Stimulated activated naive B cell treated with anti-CD40 and anti-IgM and Interleukin-4, amounts not matched to agents 10 μg/mL and 1 μg/mL and 100 μg/mL, for 72 hours (primary cell): ENCODE measurements around the gene XIRP2.
"Not testable (repeated sequence)": the region's sequence is repeated elsewhere in the genome, so short reads cannot be mapped to it uniquely, and the experiment has no call there.

Source experiments
- ATAC-seq, 2 donors: fragments of 150-1000 bp; cut with Tn5 transposase; replicated peaks; 2 replicates each; pipeline ENCODE4 v1.10.0; 2021; ENCODE audit warnings: moderate library complexity in 1 of 2
- DNase-seq: peaks from one replicate; pipeline ENCODE4 v3.0.0; 2021
- H3K27ac Mint-ChIP-seq: one replicate; pipeline ENCODE4 v1.8.0; 2022; ENCODE audit warnings: mild to moderate bottlenecking, mixed read lengths
- H3K27me3 Mint-ChIP-seq, 2 donors: one replicate each; pipeline ENCODE4 v1.8.0; 2022; ENCODE audit warnings: mixed read lengths in 2 of 2
- H3K36me3 Mint-ChIP-seq, 2 donors: one replicate each; pipeline ENCODE4 v1.8.0; 2022; ENCODE audit warnings: mixed read lengths in 2 of 2, mild to moderate bottlenecking in 1 of 2
- H3K4me1 Mint-ChIP-seq, 2 donors: one replicate each; pipeline ENCODE4 v1.8.0; 2022; ENCODE audit warnings: mixed read lengths in 2 of 2, mild to moderate bottlenecking in 1 of 2
- H3K4me3 Mint-ChIP-seq, 2 donors: one replicate each; pipeline ENCODE4 v1.8.0; 2022; ENCODE audit warnings: mild to moderate bottlenecking in 2 of 2, mixed read lengths in 2 of 2, moderate library complexity in 1 of 2
- H3K9me3 Mint-ChIP-seq, 2 donors: one replicate each; pipeline ENCODE4 v1.8.0; 2022; ENCODE audit warnings: mixed read lengths in 2 of 2, mild to moderate bottlenecking in 1 of 2

The XIRP2 gene

DNA sequence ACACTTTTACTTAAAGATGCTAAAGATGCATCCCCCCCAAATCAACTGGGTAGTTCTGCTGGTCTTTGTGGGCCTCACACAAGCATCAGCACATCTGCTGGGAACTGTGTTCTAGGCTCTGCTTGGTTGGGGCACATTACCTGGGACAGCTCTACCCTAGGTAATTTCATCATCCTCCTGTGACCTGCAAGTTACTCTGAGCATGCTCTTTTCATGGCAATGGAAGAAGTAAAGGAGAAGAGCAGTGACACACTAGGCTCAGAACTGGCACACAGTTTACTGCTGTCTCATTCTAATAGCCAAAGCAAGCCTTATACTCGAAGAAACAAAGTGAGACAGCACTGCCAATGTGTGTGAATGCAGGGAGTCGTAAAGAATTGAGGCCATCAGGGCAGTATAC is 376.7 kb downstream of the XIRP2 start:
- Mint-ChIP-seq H3K27me3 (no peaks in the 10 kb centered on the region), H3K4me1 (no peaks in the 10 kb centered on the region), H3K36me3 (peaks cover 3 to 4% of the 10 kb centered on the region in 2 donors), H3K4me3 (no peak overlapping the region), H3K9me3 (peaks cover 22% of the 10 kb centered on the region in 2 donors), H3K27ac (no peak overlapping the region)
- ATAC-seq: no peak
- DNase-seq: no peak

- Mint-ChIP-seq H3K27me3 (no peaks in the 10 kb centered on the region), H3K4me3 (no peak overlapping the region), H3K36me3 (peaks cover 3 to 4% of the 10 kb centered on the region in 2 donors), H3K9me3 (peaks cover 22% of the 10 kb centered on the region in 2 donors), H3K27ac (no peak overlapping the region), H3K4me1 (no peaks in the 10 kb centered on the region)
- DNase-seq (no peak), ATAC-seq (no peak)
Measured at GRCh38 chr2:167265722-167266121, 377.4 kb downstream of the XIRP2 start.

DNA sequence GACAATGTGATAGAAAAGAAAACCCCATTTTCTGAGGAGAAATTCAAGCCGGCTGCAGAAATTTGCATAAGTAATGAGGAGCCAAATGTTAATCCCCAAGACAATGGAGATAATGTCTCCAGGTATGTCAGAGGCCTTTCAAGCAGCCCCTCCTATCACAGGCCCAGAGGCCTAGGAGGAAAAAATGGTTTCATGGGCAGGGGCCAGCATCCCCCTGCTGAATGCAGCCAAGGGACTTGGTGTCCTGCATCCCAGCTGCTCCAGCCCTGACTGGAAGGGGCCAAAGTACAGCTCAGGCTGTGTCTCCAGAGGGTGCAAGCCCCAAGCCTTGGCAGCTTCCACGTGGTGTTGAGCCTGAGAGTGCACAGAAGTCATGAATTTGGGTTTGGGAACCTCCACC is 380.0 kb downstream of the XIRP2 start:
- not testable (repeated sequence) for H3K4me3 Mint-ChIP-seq, H3K36me3 Mint-ChIP-seq, DNase-seq, H3K4me1 Mint-ChIP-seq, ATAC-seq, H3K27me3 Mint-ChIP-seq, H3K27ac Mint-ChIP-seq
- H3K9me3 Mint-ChIP-seq: peaks cover 20 to 22% of the 10 kb centered on the region in 2 donors

DNA sequence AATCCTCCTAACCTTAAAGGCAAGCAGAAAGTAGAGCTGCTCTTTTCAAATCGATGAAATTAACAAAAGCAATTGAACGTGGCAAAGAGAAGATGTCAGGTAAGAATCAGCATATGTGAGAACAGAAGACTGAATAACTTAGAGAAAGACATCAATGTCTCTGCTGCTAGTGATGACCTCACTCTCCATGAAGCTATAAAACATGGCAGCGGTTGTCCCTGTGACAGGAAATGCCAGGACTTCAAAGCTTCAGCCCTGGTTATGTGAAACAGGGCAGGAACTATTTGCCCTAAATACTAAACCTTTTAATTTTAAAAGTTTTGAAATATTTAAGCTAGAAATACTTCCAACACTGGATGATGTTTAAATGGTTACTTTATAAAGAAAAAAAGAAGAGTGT is 383.7 kb downstream of the XIRP2 start:
- no peaks in the 10 kb centered on the region for H3K4me1 Mint-ChIP-seq
- DNase-seq (no peak), ATAC-seq (no peak)

GRCh38 chr2:167275046-167275445 is 386.8 kb downstream of the XIRP2 start:
- Mint-ChIP-seq H3K27ac (no peak overlapping the region), H3K36me3 (no peaks in the 10 kb centered on the region), H3K9me3 (peaks cover 0 to 6% of the 10 kb centered on the region in 2 donors), H3K27me3 (no peaks in the 10 kb centered on the region), H3K4me1 (no peaks in the 10 kb centered on the region), H3K4me3 (no peak overlapping the region)
- DNase-seq (no peak), ATAC-seq (no peak)

More for the DNA sequence above, 383.7 kb downstream of the XIRP2 start:
- Mint-ChIP-seq H3K36me3 (peaks cover 3 to 4% of the 10 kb centered on the region in 2 donors), H3K27me3 (no peaks in the 10 kb centered on the region), H3K9me3 (peaks cover 21 to 22% of the 10 kb centered on the region in 2 donors), H3K4me3 (no peak overlapping the region), H3K27ac (no peak overlapping the region)

- no peak overlapping the region for H3K4me3 Mint-ChIP-seq
- ATAC-seq: no peak
- no peaks in the 10 kb centered on the region for H3K36me3 Mint-ChIP-seq
- H3K27me3 Mint-ChIP-seq: peaks cover 3 to 6% of the 10 kb centered on the region in 2 donors
- peaks cover 0 to 8% of the 10 kb centered on the region in 2 donors for H3K9me3 Mint-ChIP-seq
- H3K27ac Mint-ChIP-seq: no peak overlapping the region
- H3K4me1 Mint-ChIP-seq: no peaks in the 10 kb centered on the region
- DNase-seq: no peak
Measured at GRCh38 chr2:167279810-167280209, 391.5 kb downstream of the XIRP2 start.

DNA sequence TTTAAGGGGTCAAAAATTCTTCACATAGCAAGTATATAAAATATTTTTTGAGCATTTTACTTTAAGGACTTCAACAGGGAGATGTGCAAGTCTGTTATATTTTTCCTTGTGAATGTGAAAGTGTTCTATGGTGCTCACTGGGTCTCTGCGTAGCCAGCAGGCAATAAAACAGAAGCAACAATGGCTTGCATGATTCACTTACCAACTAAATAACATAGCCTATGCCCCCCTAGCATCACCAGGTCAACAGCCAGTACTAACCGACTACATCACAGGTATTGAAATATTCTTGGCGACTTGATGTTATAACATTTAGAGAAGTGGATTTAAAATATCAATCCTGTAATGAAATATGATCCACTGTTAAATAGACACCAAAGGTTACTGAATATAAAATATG is 398.9 kb downstream of the XIRP2 start:
- ATAC-seq (no peak), DNase-seq (no peak)
- Mint-ChIP-seq H3K4me3 (no peak overlapping the region), H3K27me3 (peaks cover 16 to 29% of the 10 kb centered on the region in 2 donors), H3K4me1 (no peaks in the 10 kb centered on the region), H3K9me3 (no peaks in the 10 kb centered on the region), H3K27ac (no peak overlapping the region), H3K36me3 (no peaks in the 10 kb centered on the region)

GRCh38 chr2:167289651-167290410 is 401.6 kb downstream of the XIRP2 start:
- Mint-ChIP-seq H3K36me3 (peaks cover 0 to 3% of the 10 kb centered on the region in 2 donors), H3K4me3 (no peak overlapping the region), H3K9me3 (no peaks in the 10 kb centered on the region), H3K4me1 (peaks cover 11 to 17% of the 10 kb centered on the region in 2 donors), H3K27ac (no peak overlapping the region), H3K27me3 (peaks cover 32 to 42% of the 10 kb centered on the region in 2 donors)
- DNase-seq: no peak
- no peak for ATAC-seq

DNA sequence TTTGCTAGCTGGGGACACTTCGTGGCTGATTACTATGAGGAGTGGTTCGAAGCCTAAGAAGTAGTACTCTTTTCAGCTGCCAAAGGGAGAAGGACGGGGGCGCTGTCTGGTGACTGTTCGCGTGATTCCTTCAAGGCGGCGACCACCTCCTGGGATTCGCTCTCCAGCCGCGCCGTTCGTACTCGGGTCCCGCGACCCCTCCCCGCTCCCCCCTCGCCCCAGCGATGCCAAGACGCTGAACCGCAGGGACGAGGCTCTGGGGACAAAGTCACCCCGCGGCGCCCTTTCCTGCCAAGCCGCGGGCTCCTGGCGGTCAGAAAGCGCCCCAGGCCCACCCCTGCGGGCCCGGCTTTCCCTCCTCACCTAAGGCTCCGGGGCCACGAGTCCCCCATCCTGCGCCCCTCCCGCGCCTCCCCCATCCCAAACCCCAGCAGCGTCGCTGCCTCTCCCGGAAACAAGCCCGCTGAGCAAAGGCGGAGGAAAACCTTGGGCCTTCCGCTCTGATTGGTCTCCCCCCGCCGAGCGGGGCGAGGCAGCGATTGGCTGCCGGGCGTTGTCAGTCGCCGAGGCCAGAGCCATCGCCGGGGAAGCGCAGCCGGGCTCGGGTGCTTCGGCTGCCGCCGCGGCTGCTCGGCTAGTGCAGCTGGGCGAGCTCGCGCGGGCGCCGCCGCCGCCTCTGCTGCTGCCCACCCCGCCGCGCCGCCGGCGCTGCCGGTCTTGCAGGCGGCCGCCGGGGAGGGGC is 404.3 kb downstream of the XIRP2 start, which contains the start of gene B3GALT1:
B3GALT1 (plus strand) TSS at position 572 of the 742 bp plus-strand sequence.
- peaks cover 11 to 19% of the 10 kb centered on the region in 2 donors for H3K4me1 Mint-ChIP-seq
- peak within 1 kb of the TSS; percentile 75 for H3K27ac Mint-ChIP-seq
- H3K36me3 Mint-ChIP-seq: peaks cover 0 to 3% of the 10 kb centered on the region in 2 donors
- peak within 1 kb of the TSS; percentile 78 to 85 for H3K4me3 Mint-ChIP-seq
- H3K9me3 Mint-ChIP-seq: no peaks in the 10 kb centered on the region
- peak; percentile 73 for DNase-seq
- ATAC-seq: peak; percentile 95 to 98
- H3K27me3 Mint-ChIP-seq: peaks cover 38 to 57% of the 10 kb centered on the region in 2 donors

DNA sequence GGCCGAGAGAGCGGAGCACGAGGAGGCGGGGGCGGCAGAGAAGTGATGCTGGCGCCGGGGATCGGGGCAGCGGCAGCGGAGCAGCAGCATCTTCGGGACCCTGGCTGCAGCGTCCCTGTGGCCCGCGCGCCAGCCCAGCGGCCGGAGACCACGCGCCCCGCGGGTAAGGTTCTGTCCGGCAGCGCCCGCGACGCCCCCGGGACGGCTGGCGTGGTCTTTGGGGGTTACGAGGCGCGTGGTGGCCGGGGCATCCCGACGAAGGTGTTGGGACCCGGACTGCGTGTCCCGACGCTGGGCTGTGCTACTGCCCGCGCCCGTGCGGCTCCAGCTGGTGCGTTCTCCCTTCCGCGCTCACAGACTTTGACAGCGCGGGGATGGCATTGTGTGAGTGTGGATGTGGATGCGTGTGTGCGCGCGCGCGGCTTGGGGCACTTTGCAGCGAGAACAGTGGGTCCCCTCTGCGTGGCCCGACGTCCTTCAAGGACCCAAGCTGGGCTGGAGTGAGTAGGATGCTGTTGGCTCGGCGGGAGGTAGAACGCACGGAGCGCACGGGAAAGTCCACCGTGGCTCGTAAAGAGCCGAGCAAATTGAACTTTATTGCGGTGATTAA is 405.0 kb downstream of the XIRP2 start:
- Mint-ChIP-seq H3K9me3 (no peaks in the 10 kb centered on the region), H3K36me3 (peaks cover 0 to 3% of the 10 kb centered on the region in 2 donors), H3K27ac (peak overlapping the region; percentile 75), H3K4me3 (peak overlapping the region; percentile 78 to 85), H3K27me3 (peaks cover 38 to 57% of the 10 kb centered on the region in 2 donors), H3K4me1 (peaks cover 11 to 19% of the 10 kb centered on the region in 2 donors)
- DNase-seq: no peak
- ATAC-seq: peak; percentile 26 to 36

DNA sequence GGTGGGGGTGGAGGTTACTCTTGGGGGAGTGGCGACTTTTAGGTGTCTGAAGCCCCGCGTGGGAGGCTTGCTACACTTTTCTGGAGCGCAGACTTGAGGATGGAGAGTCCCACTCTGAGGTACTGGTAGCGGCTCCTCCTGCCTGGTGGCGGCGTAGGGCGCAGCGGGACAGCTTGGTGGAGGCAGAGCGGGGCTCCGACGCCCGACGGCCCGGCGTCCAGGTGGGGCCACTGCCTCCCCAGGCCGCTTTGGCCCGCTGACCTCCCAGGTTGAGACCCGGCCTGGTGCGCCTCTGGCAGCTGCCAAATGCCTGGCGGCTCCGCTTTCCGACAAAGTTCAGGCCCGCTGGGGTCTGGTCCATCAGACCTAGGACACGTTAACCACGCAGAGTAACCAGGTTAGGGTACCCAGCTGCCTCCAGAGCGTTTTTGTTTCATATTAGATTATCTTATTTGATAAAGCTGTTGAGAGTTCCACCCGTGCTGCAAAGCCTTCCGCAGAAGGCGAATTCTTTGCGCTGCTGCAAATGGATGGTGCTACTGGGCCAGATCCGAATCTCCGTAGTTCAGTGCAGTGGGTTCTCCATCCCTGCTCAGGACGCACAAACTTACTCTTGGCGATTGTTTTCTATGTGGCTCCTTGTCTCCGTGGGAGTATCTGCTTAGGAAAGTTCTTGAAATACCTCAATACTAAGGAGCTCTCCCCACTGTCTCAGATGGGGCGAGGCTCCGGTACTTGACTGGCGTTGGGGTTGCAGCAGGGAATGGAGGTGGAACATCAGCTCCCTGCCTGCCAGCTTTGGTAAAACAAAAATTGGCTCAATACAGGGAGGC is 405.9 kb downstream of the XIRP2 start:
- Mint-ChIP-seq H3K36me3 (peaks cover 0 to 3% of the 10 kb centered on the region in 2 donors), H3K9me3 (no peaks in the 10 kb centered on the region), H3K4me3 (peak overlapping the region; percentile 76 to 78), H3K27me3 (peaks cover 34 to 55% of the 10 kb centered on the region in 2 donors), H3K27ac (no peak overlapping the region), H3K4me1 (peaks cover 11 to 19% of the 10 kb centered on the region in 2 donors)
- ATAC-seq: no peak
- DNase-seq: no peak

- H3K27me3 Mint-ChIP-seq: peaks cover 34 to 52% of the 10 kb centered on the region in 2 donors
- no peak overlapping the region for H3K27ac Mint-ChIP-seq
- H3K36me3 Mint-ChIP-seq: peaks cover 0 to 3% of the 10 kb centered on the region in 2 donors
- no peaks in the 10 kb centered on the region for H3K9me3 Mint-ChIP-seq
- peak overlapping the region; percentile 51 to 54 for H3K4me3 Mint-ChIP-seq
- no peak for ATAC-seq
- peaks cover 11 to 19% of the 10 kb centered on the region in 2 donors for H3K4me1 Mint-ChIP-seq
- DNase-seq: no peak
Measured at GRCh38 chr2:167294776-167295140, 406.5 kb downstream of the XIRP2 start.

GRCh38 chr2:167297292-167297691 is 409.0 kb downstream of the XIRP2 start:
- Mint-ChIP-seq H3K9me3 (no peaks in the 10 kb centered on the region), H3K4me1 (peaks cover 11 to 19% of the 10 kb centered on the region in 2 donors), H3K36me3 (peaks cover 0 to 3% of the 10 kb centered on the region in 2 donors), H3K27me3 (peaks cover 24 to 34% of the 10 kb centered on the region in 2 donors), H3K27ac (no peak overlapping the region), H3K4me3 (no peak overlapping the region)
- no peak for DNase-seq
- ATAC-seq: no peak
